ENCODE data around the gene ZNF470.

DNA sequence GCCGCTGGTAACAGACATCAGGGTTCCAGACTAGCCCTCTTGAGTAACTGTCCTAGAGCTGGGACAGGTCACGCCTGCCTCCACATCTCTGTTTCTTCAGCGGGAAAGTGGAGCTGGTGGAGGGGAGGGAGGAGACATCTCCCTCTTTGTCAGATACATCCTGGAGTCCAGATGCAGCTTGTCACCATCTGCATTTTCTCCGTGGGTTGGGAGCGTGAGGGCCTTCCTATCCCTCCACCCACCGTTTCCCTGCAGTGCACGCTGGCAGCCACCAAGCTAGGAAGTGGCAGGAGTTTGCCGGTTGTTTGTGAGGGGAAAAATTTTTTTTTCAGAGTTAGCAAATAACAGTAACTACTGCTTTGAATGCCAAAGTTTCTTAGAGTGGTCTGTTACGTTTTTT lies 55.7 kb downstream of the ZNF470 start:
- TF ChIP-seq POLR2A (IDR thresholded peaks at IDR 0.05): no peak
- TF ChIP-seq, protein P1, sequence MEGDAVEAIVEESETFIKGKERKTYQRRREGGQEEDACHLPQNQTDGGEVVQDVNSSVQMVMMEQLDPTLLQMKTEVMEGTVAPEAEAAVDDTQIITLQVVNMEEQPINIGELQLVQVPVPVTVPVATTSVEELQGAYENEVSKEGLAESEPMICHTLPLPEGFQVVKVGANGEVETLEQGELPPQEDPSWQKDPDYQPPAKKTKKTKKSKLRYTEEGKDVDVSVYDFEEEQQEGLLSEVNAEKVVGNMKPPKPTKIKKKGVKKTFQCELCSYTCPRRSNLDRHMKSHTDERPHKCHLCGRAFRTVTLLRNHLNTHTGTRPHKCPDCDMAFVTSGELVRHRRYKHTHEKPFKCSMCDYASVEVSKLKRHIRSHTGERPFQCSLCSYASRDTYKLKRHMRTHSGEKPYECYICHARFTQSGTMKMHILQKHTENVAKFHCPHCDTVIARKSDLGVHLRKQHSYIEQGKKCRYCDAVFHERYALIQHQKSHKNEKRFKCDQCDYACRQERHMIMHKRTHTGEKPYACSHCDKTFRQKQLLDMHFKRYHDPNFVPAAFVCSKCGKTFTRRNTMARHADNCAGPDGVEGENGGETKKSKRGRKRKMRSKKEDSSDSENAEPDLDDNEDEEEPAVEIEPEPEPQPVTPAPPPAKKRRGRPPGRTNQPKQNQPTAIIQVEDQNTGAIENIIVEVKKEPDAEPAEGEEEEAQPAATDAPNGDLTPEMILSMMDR (IDR thresholded peaks at IDR 0.05): no peak
